GM12873 (cell line): ENCODE data around the gene BTBD19.

ENCODE experiments used
- CTCF ChIP-seq: IDR thresholded peaks from 2 replicates; pipeline ENCODE4 v1.5.1; 2012; ENCODE audit warnings: low read depth, mild to moderate bottlenecking, moderate library complexity, low read length, control low read depth; ENCODE audit not compliant: insufficient read depth; ENCODE audit errors: missing control alignments

BTBD19 gene

DNA sequence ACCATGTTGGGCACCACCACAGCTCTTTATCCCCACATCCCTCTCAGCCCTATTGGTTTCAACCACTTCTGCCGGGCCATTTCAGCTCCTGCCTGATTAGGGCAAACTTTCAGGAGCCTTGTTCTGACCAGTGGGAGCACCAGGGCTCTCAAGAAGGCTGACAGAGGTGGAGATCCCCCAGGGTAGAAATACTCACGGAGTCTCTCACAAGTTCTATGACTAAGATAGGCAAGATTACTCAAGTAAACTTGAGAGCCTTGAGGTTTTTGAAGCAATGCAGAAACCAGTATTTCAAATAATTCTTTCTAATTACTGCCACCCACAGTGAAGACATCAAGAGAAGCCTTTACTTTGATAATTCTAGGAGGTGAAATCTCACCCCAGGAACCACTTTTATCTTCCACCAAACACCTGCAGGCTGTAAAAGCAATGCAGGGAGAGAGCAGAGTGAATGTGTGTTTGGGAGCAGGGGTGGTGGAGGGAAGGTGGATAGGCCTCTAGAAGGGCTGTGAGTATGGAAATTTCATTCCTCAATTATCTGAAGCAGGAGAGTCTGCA is 41.3 kb downstream of the BTBD19 start:
- no peak for TF ChIP-seq CTCF

DNA sequence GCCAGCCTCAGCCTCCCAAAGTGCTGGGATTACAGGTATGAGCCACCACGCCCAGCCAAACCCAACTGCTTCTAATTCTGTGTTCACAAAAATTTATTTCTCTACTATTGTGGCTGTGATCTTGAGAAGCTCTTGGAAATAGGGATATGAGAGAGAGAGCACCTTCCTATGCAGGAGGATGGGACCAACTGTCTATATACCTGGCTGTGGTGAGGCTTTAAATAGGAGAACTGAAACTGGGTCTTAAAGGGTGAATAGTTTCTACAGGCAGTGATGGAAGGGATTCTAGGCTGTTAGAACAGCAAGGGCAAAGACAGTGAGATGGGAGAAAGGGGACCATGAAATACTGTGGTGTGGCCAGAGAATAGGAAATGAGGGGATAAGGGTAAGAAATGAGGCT is 43.0 kb downstream of the BTBD19 start:
- no peak for TF ChIP-seq CTCF

- no peak for TF ChIP-seq CTCF
Measured at GRCh38 chr1:44853201-44853600, 44.9 kb downstream of the BTBD19 start.

GRCh38 chr1:44854970-44855369 is 46.6 kb downstream of the BTBD19 start:
- no peak for TF ChIP-seq CTCF

DNA sequence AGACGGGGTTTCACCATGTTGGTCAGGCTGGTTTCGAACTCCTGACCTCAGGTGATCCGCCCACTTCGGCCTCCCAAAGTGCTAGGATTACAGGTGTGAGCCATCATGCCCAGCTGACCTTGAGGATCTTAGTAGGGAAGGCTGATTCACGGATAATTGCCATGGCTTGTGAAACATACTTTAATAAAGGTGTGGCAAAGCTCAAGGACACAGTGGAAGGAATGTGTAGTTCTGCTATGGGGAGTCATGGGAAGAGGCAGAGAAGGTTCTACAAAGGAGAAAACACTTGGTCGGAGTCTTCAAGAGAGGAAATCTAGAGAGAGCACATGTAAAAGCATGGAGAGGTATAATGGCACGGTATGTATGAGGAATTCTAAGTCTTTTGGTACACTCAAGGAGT is 47.4 kb downstream of the BTBD19 start:
- TF ChIP-seq CTCF = no peak

- no peak for TF ChIP-seq CTCF
Measured at GRCh38 chr1:44857446-44857845, 49.1 kb downstream of the BTBD19 start.

DNA sequence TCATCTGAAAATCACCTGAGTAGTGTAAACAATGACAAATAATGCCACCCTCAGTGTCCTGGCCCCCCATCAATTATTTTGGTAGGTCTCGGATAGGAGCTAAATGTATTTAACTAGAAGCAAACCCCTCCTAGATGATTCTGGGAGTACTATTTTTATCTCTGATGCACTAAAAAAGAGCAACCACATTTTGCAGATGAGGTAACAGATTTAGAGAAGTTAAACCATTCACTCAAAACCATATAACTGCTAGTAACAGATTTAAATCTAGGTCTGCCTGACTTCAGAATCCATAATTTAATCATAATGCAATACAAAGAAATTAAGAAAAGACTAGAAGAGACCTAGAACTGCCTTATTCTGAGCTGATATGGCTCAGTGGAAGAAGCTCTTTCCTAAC is 52.0 kb downstream of the BTBD19 start:
- TF ChIP-seq CTCF = no peak
